SH-SY5Y (cell line): Measurements from ENCODE around the gene SLC39A11.

ENCODE experiments used
- GATA2 ChIP-seq: IDR thresholded peaks from 2 replicates; pipeline ENCODE4 v1.6.1; 2011; ENCODE audit warnings: mild to moderate bottlenecking, low read depth, low read length
- GATA3 ChIP-seq: IDR thresholded peaks from 2 replicates; pipeline ENCODE4 v1.6.1; 2011; ENCODE audit warnings: low read depth, mild to moderate bottlenecking, low read length, moderate library complexity

The SLC39A11 gene, protein sequence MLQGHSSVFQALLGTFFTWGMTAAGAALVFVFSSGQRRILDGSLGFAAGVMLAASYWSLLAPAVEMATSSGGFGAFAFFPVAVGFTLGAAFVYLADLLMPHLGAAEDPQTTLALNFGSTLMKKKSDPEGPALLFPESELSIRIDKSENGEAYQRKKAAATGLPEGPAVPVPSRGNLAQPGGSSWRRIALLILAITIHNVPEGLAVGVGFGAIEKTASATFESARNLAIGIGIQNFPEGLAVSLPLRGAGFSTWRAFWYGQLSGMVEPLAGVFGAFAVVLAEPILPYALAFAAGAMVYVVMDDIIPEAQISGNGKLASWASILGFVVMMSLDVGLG

DNA sequence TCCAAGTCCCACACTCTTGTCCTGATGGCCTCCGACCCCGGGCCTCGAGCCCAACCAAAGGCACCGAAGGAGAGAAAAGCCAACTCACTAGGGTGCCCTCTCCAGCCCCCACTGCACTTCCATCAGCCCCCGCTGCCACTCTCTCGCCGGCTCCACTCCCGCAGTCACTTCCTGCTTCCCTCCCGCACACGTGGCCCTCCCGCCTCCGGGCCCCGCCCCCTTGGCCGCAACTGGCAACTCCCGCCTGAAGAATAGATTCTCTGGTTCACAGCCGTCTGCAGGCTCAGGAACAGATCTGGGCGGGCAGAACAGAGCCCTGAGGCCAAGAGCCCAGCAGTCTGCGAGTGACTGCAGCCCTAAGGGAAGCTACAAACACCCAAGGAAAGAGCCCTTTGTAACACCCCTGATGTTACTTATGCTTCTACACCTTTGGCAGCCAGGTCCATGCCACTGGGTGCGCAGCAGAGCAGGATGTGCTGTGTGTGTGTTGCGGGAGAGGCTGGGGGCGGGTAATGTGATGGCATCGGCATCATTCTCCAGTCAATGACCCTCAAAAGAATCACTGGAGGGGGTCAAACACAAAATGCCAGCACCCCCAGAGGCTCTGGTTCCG is at the start of gene SLC39A11:
SLC39A11 (minus strand) TSS at position 166 of the 613 bp plus-strand sequence. CDS start 3,924 bp downstream, outside the sequence.
- TF ChIP-seq GATA2: no peak
- no peak for TF ChIP-seq GATA3

DNA sequence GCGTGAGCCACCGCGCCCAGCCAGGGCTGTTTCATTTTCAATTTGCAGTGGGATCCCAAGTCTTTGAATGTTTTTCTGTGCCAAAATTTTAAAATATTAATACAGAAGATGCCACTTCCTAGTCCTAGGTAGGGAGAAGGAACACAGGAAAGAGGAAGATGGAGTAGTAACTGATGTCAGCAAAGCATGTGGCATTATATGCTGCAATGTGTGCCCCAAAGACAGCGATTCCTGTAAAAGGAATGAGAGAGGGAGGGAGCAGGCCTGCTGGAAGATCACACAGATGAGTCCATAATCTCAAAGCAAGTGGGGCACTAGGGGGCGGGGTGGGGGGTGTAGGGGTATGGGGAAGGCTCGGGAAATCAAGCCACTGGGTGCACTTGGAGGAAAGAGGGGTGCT is 48.9 kb upstream of the SLC39A11 start:
- TF ChIP-seq GATA2 (no peak), GATA3 (no peak)

DNA sequence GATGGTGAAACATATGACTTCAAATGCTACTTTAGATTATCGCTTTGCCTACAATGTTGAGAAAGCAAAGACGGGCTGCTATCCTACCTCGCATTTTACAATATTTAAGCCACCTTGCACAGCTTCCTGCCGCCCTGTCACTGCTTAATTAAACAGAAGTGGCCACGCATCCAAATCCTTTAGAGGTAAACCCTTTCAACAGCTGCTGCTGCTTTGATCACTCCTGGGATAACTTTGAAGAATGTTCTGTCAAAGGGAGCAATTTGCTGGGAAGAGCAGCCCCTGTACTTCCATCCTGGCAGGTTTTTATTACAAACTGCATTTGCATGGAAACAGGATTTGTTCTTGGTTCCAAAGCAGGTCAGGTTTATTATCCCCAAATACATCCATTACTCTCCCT is 48.1 kb upstream of the SLC39A11 start:
- TF ChIP-seq GATA2 (no peak), GATA3 (no peak)

- TF ChIP-seq GATA3: no peak
- TF ChIP-seq GATA2: no peak
Measured at GRCh38 chr17:73139296-73139695, 46.8 kb upstream of the SLC39A11 start.

DNA sequence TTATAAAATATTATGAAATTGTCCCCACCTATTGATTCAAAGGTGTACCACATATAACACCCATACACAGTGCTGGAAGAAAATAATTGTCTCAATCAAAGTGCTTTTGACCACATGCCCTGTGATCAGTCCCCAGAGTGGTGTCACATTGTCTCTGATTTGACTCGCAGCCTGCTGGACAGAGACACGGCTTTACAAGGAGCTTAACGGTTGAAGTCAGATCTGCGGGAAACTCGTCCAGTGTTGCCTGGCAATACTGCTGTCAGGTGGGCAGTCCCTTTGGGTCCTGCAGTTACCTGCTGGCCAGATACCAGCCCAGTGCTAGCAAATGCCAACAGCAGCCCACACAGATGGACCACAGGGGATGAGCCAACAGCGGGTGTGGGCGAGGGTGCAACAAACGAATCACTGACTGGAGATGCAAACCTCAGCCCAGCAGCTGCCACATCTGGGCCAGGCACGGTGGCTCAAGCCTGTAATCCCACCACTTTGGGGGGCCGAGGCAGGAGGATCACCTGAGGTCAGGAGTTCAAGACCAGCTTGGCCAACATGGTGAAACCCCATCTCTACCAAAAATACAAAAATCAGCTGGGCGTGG is 46.2 kb upstream of the SLC39A11 start:
- TF ChIP-seq GATA2: no peak
- no peak for TF ChIP-seq GATA3

DNA sequence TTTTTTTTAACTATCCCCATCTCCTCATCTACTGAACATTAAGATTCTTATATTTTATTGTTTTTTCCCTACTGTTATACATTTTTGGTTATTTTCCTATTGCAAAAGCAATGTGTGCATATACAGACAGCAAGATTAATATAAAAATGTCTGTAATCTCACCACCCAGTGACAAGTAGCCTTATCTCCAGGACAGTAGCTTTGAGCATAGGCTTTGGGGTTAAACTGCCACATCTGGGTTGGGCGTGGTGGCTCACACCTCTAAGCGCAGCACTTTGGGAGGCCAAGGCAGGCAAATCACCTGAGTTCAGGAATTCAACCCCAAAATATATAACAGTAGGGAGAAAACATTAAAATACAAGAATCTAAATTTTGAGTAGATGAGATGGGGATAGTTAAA is 44.9 kb upstream of the SLC39A11 start:
- TF ChIP-seq GATA3 (no peak), GATA2 (no peak)

DNA sequence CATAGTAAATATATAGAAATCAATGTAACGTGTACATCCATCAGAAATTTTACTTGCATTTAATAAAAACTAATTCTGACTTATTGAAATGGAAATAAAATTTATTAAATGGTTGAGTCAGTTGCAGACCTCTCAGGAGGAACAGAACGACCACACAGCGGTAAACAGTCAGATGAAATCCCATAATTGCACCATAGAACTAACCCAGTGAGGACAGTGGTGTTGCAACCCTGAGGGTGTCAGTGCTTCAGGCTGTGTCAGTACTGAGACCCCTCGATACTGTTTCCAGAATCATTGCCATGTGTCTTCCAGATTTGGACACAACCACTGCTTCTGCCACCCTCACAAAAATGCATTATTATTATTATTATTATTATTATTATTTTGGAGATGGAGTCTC is 43.3 kb upstream of the SLC39A11 start:
- no peak for TF ChIP-seq GATA3
- no peak for TF ChIP-seq GATA2

GRCh38 chr17:73133911-73134649 is 41.6 kb upstream of the SLC39A11 start:
- TF ChIP-seq GATA2: no peak
- TF ChIP-seq GATA3: no peak

- no peak for TF ChIP-seq GATA2
- no peak for TF ChIP-seq GATA3
Measured at GRCh38 chr17:73132085-73132492, 39.6 kb upstream of the SLC39A11 start.

- TF ChIP-seq GATA2: no peak
- no peak for TF ChIP-seq GATA3
Measured at GRCh38 chr17:73130977-73131376, 38.5 kb upstream of the SLC39A11 start.

DNA sequence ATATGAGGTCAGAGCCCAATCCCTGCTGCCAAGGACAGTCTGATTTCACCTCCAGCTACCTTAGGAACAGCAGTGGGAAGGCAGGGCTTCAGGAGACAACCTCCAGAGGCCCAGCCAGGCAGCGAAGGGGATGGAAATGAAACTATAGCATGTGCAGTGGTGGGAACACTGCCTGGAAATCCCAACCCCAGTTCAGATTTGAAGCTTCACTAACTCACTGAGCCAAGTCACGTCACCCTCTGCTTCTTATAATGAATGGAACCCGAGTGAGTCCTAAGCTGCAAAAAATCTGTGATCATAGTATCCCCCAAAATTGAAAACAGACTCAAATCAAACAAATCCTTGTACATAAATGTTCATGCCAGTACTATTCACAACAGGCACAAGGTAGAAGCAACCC is 36.0 kb upstream of the SLC39A11 start:
- TF ChIP-seq GATA3 (no peak), GATA2 (no peak)

- TF ChIP-seq GATA3: no peak
Measured at GRCh38 chr17:73126716-73127473, 34.4 kb upstream of the SLC39A11 start.

DNA sequence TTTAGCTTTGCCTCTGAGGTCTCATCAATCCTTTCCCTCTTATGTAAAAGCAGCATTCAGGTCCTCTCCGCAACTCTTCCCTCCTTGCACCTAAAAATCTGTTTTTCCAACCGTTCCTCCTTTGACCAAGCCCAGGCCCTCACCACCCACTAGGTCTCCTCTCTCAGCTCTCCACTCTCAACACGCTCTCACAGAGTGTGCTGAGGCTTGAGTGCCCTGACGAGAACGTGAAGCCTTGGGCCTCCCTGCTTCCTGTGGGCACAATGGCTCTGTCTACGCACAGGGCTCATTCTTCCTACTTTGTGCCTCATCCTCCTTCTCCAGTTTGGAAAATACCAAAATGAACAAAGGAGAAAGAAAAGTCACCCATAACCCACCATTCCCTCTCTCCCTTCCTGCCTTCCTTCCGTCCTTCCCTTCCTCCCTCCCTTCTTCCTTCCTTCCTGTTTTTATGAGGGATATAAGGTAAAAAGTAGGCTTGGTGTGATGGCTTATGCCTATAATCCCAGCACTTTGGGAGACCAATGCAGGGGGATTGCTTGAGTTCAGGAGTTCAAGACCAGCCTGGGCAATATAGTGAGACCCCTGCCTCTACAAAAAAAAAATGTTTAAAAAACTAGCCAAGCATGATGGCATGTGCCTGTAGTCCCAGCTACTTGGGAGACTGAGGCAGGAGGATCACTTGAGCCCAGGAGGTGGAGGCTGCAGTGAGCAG is 31.3 kb upstream of the SLC39A11 start:
- TF ChIP-seq GATA3: no peak

- TF ChIP-seq GATA2: no peak
- no peak for TF ChIP-seq GATA3
Measured at GRCh38 chr17:73122953-73123605, 30.6 kb upstream of the SLC39A11 start.
